CD4-positive, alpha-beta T cell treated with Interleukin-4 for 1 hour (primary cell): ENCODE results near the gene PPY.
"Not testable (repeated sequence)": the region's sequence is repeated elsewhere in the genome, so short reads cannot be mapped to it uniquely, and the experiment has no call there.

ENCODE experiments used
- DNase-seq, 2 donors: peaks; one replicate each; pipeline ENCODE4 v3.0.0-alpha.2; 2020 to 2022

PPY gene, protein sequence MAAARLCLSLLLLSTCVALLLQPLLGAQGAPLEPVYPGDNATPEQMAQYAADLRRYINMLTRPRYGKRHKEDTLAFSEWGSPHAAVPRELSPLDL

DNA sequence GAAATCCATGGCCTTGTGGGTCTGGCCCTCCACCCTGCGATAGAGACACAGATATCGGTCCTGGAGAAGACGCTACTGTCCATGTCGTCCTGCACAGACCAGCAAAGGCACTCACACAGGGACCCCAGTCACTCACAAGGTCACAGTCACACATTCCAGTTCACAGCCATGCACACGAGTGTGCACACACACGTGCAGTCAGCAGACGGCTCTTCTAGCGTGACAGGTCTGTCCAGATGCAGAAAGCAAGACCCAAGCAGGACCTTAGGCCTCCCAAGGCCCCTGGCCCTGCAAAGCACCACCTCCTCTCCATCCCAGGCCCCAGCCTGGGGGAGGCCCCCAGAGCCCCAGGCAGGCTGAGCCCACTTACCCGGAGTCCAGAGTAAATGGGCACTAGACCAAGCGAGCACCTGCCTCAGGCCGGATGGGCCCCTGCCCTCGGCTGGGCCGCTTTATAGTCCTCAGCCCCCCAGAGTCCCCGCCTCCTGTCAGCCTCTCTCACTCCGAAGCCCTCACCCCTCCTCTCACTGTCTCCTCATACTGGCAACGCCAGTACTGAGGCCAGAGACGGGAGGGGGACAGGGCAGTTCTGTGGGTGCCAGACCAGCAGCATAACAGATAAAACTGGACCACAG, at the start of gene PPY:
Gene PPY, minus strand, starts transcription at position 426 of the 635 bp plus-strand sequence. CDS start 822 bp downstream, outside the sequence.
- no peak for DNase-seq

DNA sequence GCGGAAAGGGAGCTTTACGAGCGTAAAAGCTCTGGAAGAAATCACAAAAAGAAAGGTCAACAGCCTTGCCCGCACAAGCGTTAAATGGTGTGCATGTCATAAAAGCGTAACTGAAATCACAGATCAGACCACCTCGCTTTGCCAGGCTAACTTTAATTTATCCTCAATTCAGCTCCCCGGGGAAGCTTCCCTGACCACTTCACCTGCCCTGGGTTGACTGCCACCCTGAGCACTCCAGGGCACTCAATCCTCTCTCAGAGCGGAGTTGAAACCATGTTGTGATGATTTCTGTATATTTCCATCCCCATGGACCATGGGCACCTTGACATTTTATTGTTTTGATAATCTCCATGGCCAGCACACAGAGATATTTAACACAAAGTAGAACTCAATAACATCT, 46.0 kb upstream of the PPY start:
- DNase-seq = no peak

DNA sequence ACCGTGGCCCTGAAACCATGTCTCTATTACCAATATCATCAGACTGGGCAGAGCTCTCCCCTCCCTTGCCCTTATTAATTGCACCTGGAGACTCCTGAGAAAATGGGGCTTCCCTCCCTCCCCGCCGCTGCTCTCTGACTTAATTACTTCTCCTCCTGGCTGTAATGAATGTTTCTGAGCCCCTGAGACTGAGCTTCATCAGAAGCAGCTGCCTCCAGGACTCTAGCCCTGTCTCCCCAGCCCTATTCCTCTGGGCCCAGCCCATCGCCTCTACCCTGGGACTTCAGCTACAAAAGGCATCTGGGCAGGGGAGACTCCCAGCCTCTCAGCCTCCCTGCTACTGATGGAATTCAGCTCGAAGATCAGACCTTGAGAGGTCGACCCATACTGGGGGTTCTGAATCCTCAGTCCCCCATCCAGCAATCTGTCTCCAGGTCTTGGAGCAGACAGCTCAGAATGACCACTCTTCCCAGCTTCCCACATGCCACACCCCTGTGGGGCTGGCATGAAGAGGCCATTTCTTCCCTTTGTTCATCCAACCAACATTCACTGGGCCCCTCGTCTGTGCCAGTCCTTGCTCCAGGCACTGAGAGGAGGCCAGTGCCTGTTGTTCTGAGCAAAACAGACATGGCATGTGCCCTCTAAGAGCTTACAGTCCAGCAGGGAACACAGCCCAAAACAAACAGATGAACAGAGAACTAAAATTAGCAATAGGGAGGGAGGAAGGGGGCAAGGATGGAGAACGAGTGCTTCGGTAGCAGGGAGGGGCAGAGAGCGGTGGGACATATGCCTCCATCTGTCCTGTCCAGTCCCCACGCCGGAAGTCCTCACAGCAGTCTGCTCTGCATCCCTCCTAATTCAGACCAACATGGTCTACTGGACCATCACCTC, 45.1 kb upstream of the PPY start:
- DNase-seq = no peak

DNA sequence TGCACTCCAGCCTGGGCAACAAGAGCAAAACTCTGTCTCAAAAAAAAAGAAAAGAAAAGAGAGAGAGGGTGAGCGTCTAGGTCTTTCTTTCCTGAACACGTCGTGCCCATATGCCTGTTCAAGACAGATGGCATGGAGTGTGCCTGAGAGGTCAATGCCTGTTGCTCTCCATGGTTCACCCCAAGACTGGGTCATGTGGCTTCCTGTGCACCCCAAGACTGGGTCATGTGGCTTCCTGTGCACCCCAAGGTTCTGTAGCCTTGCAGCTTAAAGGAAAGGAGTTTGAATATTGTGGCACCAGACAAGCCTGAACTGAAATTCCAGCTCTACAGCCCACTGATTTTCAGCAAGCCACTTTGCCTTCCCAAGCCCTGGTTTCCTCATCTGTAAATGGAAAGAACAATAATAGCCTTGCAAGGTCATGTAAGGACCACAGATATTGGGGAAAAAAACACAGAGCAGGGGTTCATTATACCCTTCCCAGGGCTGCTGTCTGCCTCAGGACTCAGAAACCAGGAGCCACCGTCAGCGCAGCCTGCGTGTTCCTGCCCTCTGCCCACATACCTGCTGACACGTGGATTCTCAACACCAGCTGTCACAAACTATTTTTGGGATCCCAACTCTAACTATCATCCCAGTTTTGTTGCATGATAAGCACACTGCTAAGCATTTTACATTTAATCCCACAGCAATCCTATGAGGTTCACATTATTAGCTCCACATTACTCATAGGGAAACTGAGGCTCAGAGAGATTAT, 44.1 kb upstream of the PPY start:
- no peak for DNase-seq

DNA sequence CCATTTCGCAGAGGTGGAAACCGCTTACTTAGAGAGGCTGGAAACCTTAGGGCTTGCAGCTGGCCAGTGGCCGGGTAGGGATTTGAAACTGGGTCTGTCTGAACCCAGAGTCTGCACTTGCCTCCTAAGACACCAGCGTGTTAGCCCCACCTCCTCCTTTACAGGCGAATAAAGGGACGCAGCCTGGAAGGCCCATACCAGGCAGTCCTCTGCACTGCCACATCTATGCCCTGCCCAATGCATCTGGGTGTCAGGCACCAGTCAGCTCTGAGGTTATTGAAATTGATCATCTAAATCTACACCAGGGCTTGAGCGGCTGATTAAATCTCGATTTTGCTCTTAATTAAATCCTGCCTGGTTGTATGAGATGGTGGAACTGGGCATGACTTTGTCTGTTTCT, 42.2 kb upstream of the PPY start:
- DNase-seq = no peak

DNA sequence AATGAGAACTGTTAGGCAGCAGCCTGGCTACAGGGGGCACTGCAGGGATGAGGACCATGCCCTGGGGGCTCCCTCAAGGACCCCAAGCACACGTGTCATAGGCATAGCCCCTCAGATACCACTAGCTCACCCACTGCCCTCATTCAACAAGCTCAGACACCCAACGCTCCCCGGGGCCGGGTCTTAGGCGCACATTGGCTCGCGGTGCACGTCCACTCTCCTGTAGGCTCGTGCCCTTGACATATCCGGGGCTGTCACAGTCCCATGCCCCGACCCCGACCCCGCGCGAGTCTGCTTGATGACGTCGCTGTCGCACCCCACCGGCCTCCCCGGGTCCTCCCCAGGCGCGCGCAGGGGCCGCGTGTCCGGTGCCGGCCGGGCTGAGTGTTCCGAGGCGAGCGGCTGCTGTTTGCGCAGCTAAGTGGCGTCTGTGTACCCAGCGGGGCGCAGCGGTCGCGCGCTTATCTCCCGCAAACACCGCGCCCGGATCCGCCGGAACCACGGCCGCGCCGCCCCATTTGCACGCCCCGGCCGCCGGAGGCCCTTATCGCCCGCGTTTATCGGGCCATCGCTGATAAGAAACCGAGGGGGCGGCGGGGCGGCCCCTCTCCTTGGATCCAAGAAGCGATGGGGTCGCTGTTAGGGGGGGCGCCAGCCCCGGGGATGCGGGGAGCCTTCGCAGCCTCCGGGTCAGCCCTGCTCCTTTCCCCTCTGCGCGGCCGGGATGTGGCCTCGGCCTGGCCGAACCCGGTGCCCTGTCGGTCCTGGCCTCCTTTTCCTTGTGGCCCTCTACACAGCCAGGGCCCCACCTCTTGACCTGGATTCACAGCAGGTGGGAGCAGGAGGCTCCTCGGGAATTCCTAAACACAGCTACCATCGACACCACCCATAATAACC, 41.5 kb upstream of the PPY start:
- DNase-seq = no peak

DNA sequence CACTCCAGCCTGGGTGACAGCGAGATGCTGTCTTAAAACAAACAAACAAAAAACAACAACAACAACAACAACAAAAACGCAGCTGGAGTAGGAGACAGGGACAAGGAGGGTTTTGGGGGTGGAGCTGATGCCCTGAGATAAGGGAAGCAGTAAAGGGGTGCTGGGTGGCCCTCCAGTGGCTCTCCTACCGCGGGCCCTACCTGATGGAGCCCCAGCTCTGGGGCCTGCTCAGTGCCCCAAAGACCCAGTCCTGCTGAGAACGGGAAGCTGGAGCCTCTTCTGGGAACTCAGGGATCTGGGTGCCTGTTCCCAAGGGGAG, 40.9 kb upstream of the PPY start:
- DNase-seq = no peak

DNA sequence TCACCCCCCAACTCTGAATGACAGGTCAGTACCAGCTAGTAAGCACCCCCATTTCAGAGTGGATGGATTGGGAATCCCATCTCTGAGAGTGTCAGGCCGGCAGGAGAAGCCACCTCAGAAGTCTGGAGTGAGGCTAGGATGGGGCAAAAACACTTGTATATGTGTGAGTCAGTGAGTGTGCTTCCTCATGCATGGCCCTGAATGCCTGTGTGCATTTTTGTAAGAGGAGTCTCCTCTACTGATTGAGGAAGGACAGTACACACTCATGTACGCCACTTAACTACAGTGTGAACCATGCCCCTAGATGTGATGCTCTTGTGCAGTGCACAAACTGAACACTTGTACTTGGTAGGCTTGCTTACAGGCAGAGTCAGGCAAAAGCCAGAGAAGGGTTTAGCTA, 39.9 kb upstream of the PPY start:
- no peak for DNase-seq

DNA sequence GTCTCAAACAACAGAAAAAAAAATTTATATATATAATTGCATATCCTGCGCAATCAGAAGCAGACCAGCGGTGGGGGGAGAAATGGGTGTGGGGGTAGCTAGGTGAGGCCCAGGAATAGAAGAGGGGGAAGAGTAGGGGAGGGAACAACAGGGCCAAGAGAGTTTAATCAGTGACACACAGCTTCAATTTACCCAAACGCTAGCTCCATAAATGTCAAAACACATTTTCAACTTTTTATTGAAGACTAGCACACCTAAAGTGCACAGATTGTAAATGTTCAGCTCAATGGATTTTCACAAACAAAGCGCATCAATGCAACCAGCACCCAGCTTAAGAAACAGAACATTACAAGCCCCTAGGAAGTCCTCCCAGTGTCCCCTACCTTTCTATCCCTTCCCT, 37.4 kb upstream of the PPY start:
- no peak for DNase-seq

DNA sequence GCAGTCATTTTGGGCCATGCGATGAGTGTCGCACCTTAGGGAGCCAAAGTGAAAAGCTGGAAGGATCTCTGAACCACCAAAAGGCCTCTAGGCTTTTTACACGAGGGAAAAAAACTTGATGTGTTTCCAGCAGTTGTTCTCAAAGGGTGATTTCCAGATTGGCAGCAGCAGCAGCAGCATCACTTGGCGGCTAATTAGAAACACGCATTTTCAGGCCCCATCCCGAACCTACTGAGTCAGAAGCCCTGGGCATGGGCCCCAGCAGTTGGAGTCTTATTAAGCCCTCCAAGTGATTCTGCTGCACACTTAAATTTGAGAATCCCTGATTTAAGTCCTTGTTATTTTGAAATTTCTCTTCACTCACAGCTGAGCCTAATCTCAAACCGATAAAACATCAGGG, 36.7 kb upstream of the PPY start:
- DNase-seq = no peak

DNA sequence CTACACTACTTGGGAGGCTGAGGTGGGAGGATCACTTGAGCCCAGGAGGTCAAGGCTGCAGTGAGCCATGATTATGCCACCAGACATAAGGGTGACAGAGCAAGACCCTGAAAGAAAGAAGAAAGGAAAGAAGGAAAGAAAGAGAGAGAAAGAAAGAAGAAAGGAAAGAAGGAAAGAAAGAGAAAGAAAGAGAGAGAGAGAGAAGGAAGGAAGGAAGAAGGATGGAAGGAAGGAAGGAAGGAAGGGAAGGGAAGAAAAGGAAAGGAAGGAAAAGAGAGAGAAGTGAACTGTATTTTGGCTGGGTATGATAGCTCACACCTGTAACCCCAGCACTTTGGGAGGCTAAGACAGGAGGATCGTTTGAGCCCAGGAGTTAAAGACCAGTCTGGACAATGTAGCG, 35.8 kb upstream of the PPY start:
- DNase-seq = no peak

DNA sequence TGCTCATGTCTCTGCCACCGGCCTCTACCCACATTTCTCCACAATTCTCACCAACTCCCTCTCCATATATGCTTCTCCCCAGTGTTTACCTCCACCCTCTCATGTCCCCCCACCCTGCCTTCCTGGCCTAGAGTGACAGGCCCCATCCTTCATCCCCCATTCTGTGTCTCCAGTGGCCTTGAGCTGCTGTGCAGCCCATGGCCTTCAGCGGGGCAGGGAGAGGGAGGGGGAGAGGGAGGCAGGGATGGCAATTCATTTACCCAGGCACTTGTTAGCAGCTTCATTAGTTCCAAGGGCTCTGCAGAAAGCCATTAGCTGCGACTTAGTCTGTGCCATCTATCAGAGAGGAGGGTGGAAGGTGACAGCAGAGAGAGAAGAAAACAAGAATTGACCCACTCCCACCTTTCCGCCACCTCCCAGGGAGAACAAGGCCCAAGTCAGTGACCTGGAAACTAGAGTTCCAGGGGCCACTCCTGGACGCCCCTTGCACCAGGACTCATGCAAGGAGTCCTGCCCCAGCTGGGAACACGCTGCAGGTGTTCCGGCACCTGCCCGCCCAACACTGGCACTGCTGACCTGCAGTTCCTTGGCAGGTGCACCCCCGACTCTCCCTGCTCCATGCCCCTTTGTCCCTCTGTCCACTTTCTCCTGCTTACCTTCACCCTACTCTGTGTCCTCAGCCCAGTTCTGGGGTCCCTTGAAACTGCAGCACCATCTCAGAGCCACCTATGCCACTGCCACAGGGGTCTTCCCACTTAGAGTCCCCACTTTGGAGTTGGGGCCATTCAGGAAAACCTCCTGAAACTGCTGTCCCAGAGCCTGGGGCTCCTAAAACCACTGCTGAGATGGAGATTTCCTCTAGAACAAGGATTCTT, 34.9 kb upstream of the PPY start:
- no peak for DNase-seq

DNA sequence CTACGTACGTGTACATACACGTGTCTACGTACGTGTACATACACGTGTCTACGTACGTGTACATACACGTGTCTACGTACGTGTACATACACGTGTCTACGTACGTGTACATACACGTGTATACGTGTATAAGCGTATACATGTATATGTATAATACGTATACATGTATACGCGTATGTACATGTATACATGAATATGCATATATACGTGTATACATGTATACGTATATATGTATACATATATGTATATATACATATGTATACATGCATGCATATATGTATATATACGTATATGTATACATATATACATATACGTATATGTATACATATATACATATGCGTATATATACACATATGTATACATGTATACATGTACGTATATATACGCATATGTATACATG, 33.6 kb upstream of the PPY start:
- DNase-seq = no peak

DNA sequence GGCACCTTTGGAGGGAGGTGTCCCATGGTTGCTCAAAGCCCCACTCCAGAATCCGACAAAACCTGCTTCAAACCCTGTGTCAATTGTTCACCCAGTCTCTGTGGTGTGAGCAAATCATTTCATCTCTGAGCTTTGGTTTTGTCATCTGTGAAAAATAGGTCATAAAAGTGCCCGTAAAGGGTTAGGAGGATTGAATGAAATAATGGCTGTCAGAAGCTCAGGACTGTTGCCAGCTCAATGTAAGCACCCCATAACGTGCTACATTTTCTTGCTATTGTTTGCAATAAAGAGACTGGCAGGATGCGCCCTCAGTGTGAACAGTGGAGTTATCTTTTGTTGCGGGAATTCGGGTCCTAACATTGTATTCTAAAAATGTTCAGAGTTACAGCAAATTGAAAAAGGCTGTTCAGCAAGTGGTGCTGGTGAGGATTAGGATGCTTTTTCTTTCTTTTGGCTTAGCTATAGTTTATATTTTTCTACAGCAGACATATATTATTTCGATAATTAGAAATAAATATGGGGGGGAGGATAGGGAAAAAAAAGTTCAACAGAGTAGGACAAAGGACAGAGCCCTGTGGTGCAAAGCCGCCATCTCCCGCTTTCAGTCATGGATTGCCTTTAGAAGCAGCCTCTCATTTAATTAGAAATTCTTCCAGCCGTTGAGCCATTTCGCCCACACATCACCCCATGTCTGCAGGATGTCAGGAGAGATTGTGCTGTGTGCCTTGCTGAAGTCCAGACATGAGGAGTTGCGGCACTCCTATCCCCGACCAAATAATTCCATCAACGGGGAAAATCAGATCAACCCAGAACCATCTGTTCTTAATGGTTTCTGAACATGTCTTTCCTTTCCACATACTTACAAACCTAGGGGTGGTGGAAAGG, 32.3 kb upstream of the PPY start:
- DNase-seq = no peak

DNA sequence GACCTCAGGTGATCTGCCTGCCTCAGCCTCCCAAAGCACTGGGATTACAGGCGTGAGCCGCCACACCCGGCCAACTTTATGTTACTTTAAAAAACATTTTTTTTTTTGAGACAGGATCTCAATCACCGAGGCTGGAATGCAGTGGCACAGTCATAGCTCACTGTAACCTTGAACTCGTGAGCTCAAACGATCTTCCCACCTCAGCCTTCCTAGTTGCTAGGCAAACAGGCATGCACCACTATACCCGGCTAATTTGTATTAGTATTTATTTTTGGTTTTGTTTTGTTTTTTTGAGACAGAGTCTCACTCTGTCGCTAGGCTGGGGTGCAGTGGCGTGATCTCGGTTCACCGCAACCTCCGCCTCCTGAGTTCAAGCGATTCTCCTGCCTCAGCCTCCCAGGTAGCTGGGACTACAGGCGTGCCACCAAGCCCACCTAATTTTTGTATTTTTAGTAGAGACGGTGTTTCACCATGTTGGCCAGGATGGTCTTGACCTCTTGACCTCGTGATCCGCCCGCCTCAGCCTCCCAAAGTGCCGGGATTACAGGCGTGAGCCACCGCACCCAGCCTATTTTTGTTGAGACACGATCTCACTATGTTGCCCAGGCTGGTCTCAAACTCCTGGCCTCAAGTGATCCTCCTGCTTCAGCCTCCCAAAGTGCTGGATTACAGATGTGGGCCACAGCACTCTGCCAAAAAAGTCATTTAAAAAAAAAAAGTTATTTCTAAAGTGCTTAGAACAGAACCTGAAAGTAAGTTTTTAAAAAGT, 30.4 kb upstream of the PPY start:
- DNase-seq = not testable (repeated sequence)

DNA sequence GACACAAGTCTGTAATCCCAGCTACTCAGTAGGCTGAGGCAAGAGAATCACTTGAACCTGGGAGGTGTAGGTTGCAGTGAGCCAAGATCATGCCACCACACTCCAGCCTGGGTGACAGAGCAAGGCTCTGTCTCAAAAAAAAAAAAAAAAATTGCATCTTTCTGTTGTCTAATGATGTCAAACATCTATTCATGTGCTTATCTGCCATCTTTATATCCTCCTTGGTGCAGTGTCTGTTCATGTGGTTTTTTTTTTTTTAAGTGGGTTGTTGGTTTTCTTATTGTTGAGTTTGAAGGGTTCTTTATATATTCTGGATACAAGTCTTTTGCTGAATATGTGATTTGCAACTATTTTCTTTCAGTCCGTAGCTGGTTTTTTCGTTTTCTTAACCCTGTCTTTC, 29.2 kb upstream of the PPY start:
- DNase-seq = not testable (repeated sequence)

DNA sequence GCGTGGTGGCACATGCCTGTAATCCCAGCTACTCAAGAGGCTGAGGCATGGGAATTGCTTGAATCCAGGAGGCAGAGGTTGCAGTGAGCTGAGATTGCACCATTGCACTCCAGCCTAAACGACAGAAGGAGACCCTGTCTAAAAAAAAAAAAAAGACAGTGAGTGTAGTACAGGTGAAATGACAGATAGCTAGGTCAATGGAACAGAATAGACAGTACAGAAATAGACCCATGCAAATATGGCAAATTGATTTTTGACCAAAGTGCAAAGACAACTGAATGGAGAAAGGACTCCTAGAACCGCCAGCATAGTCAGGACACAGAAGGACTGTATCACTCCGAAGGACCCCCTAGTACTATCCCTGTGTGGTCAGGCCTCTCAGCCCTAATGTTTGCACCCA, 28.1 kb upstream of the PPY start:
- no peak for DNase-seq

DNA sequence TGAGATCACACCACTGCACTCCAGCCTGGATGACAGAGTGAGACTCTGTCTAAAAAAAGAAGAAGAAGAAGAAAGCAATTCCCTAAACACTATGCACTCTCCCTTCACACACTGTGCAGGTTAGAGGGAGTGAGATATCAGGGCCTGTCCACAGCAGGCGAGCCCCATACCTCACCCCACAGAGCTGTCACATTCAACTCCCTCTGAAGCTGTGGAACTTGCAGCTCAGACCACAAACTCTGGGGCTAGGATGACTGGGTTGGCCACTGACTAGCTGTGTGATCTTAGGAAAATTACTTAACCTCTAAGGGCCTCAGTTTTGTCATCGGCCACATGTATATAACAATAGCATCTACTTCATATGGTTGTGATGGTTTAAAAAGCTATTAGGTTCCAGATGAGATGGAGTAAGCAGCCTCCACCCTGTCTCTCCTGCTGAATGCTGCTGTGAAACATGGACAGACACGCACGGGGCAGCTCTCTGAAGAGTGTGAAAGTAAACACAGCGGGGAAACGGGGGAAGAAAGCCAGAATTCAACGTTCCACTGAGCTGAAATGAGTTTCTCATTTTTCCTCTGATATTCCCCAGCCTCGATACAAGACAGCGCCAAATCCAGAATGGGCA, 25.1 kb upstream of the PPY start:
- no peak for DNase-seq

DNA sequence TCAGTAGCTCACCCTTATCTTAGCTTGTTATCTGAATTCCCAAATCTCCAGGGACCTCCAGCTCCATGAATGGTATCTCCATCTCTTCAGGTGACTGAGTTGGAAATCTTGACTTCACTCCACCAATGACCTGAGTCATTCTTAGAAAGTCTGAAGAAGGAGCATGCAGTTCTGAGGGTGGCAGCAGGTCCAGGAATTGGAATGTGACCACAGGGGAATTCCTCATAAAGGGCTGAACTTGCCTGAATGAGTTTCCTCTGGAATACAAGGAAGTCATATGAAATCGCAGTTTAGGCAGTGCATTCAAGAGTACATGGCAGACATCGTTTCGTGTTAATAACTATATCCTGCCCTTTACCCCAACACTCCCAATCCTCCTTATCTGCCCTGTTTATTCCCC, 24.0 kb upstream of the PPY start:
- no peak for DNase-seq
